ENCODE measurements around the gene NEMP2.
"Not testable (repeated sequence)": the region's sequence is repeated elsewhere in the genome, so short reads cannot be mapped to it uniquely, and the experiment has no call there.

DNA sequence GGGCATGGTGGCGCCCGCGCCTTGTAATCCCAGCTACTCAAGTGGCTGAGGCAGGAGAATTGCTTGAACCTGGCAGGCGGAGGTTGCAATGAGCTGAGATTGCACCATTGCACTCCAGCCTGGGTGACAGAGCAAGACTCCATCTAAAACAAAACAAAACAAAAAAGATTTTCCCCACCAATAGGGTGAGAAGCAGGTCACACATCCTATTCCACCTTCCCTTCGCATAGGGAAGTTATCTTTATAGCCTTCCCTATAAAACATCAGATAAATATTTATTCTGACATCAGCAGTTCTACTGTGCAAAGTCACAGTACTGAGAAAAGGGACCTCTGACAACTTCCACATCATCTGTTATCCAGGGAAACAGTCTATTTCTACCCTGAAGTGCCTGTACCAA is 24.6 kb downstream of the NEMP2 start:
- TF ChIP-seq, protein P1, sequence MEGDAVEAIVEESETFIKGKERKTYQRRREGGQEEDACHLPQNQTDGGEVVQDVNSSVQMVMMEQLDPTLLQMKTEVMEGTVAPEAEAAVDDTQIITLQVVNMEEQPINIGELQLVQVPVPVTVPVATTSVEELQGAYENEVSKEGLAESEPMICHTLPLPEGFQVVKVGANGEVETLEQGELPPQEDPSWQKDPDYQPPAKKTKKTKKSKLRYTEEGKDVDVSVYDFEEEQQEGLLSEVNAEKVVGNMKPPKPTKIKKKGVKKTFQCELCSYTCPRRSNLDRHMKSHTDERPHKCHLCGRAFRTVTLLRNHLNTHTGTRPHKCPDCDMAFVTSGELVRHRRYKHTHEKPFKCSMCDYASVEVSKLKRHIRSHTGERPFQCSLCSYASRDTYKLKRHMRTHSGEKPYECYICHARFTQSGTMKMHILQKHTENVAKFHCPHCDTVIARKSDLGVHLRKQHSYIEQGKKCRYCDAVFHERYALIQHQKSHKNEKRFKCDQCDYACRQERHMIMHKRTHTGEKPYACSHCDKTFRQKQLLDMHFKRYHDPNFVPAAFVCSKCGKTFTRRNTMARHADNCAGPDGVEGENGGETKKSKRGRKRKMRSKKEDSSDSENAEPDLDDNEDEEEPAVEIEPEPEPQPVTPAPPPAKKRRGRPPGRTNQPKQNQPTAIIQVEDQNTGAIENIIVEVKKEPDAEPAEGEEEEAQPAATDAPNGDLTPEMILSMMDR (IDR thresholded peaks at IDR 0.05; ENCODE audit: low read length): not testable (repeated sequence)
- not testable (repeated sequence) for TF ChIP-seq EZH2 (optimal IDR thresholded peaks at IDR 0.05; ENCODE audit: low read depth, low read length)
